CD4-positive, alpha-beta T cell (primary cell): ENCODE results near the gene ADGRG6. TPM values are rescaled to one million over a fixed set of nuclear protein-coding genes. Genes with fewer than 3 reads are reported as not detected.

Experiments used
- ATAC-seq: fragments of 200-7000 bp; cut with Tn5 transposase; one replicate; pipeline ENCODE4 v1.10.0; 2022; ENCODE audit warnings: mild to moderate bottlenecking; ENCODE audit not compliant: poor library complexity
- CTCF ChIA-PET: fragments of 350-600 bp; sonication (Branson Sonifier 250); formaldehyde crosslinking; loops from one replicate; lab custom pipeline; 2021; ENCODE audit warnings: antibody characterized with exemption, inconsistent platforms; lab: Charles Lee
- POLR2A ChIA-PET: fragments of 350-600 bp; sonication (Branson Sonifier 250); formaldehyde crosslinking; loops from one replicate; lab custom pipeline; 2021; ENCODE audit warnings: antibody characterized with exemption, inconsistent platforms; lab: Charles Lee
- DNase-seq, 14 experiments: peaks; one replicate each; pipeline ENCODE4 v3.0.0-alpha.2; 2013 to 2020; ENCODE audit warnings: mixed read lengths in 2 of 14
- H3K27ac ChIP-seq, 2 donors: one replicate each; pipeline versions ENCODE4 v1.5.1 to v1.7.0; 2013; ENCODE audit warnings: low read length in 2 of 2, low read depth in 1 of 2, mild to moderate bottlenecking in 1 of 2
- H3K27me3 ChIP-seq, 2 experiments: 1 replicate in 1 of 2; 2 replicates in 1 of 2; pipeline versions ENCODE4 v1.6.1 to v1.7.0; 2013; ENCODE audit warnings: low read length in 2 of 2, control low read depth in 1 of 2, mild to moderate bottlenecking in 1 of 2, moderate library complexity in 1 of 2; ENCODE audit not compliant: insufficient read depth in 2 of 2, control insufficient read depth in 1 of 2
- H3K36me3 ChIP-seq: one replicate; pipeline ENCODE4 v1.6.1; 2013; ENCODE audit warnings: low read length, control low read depth; ENCODE audit not compliant: insufficient read depth
- H3K4me1 ChIP-seq: one replicate; pipeline ENCODE4 v1.6.1; 2013; ENCODE audit warnings: low read length, control low read depth; ENCODE audit not compliant: insufficient read depth
- H3K4me3 ChIP-seq: one replicate; pipeline ENCODE4 v1.5.1; 2013; ENCODE audit warnings: mild to moderate bottlenecking, low read length, moderate library complexity
- H3K9me3 ChIP-seq, 2 experiments: 1 replicate in 1 of 2; 2 replicates in 1 of 2; pipeline versions ENCODE4 v1.6.1 to v1.7.0; 2013; ENCODE audit warnings: low read length in 2 of 2, mild to moderate bottlenecking in 2 of 2, control low read depth in 1 of 2, moderate library complexity in 1 of 2; ENCODE audit not compliant: control insufficient read depth in 1 of 2, insufficient read depth in 1 of 2
- H3K27ac Mint-ChIP-seq: one replicate; pipeline ENCODE4 v1.8.0; 2020; ENCODE audit warnings: mixed read lengths
- H3K27me3 Mint-ChIP-seq: one replicate; pipeline ENCODE4 v1.8.0; 2021; ENCODE audit warnings: mixed read lengths
- H3K36me3 Mint-ChIP-seq: one replicate; pipeline ENCODE4 v1.8.0; 2021; ENCODE audit warnings: low read depth, mixed read lengths
- H3K4me1 Mint-ChIP-seq: one replicate; pipeline ENCODE4 v1.8.0; 2021; ENCODE audit warnings: low read depth, mixed read lengths
- H3K4me3 Mint-ChIP-seq: one replicate; pipeline ENCODE4 v1.8.0; 2020; ENCODE audit warnings: mild to moderate bottlenecking, mixed read lengths
- H3K9me3 Mint-ChIP-seq: one replicate; pipeline ENCODE4 v1.8.0; 2020; ENCODE audit warnings: mixed read lengths
- CTCF ChIP-seq: fragments of 200-600 bp; IDR thresholded peaks from one replicate; pipeline ENCODE4 v1.8.0; 2022; ENCODE audit warnings: antibody characterized with exemption, mild to moderate bottlenecking
- intact Hi-C, 2 experiments: fragments of 100-400 bp; cut with DNase I in 1 of 2; cut with micrococcal nuclease in 1 of 2; formaldehyde crosslinking; loops; one replicate each; pipeline versions ENCODE4 v1.15.1 to v1.9.0; 2023 to 2025; cut with DNase I, micrococcal nuclease
- total RNA-seq, 174 experiments: library from RNA in 2 of 174; stranded (reverse) in 2 of 174; gene quantifications; one replicate each; pipeline ENCODE4 v1.2.3 and lab custom pipeline; 2021 to 2026

The ADGRG6 gene
- total RNA-seq, 2 experiments from 2014 or later: 0.31 to 0.63 TPM

DNA sequence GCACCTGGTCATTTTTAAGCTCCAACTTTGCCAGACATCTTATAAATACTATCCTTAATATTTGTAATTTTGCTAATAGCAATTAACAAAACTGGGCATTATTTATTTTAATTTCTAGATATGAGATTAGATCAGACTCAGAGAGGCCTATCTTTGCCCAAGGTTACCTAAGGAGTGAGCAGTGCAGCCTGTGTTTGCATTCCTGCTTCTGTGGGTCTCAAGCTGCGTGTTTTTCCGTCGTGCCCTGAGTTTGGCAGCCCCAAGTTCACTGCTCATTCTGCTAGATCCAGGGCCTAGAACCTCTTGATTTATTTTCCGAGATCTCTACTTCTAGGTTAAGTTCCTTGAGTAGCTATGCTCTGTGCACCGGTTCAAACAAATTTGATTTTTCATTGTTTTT lies 11.0 kb upstream of the ADGRG6 start:
- Mint-ChIP-seq H3K27ac (no peak overlapping the region), H3K4me3 (no peak overlapping the region), H3K9me3 (no peaks in the 10 kb centered on the region), H3K36me3 (no peaks in the 10 kb centered on the region), H3K4me1 (no peaks in the 10 kb centered on the region), H3K27me3 (peaks cover 4% of the 10 kb centered on the region)
- no peaks in the 10 kb centered on the region for H3K27me3 ChIP-seq
- CTCF ChIA-PET: no interaction called here
- POLR2A ChIA-PET: interaction anchor here (0.6 kb wide), 1 partner anchor 193 kb away, joined by 3 read pairs; no protein-coding TSS in a partner anchor
- no peak for DNase-seq
- intact Hi-C loops: no loop called here
- no peak for TF ChIP-seq CTCF
- H3K27ac ChIP-seq: no peak overlapping the region
- H3K36me3 ChIP-seq: no peaks in the 10 kb centered on the region
- ATAC-seq: no peak
- no peaks in the 10 kb centered on the region for H3K4me1 ChIP-seq
- H3K9me3 ChIP-seq: no peaks in the 10 kb centered on the region
- H3K4me3 ChIP-seq: no peak overlapping the region

GRCh38 chr6:142291512-142291911 lies 10.3 kb upstream of the ADGRG6 start:
- Histone ChIP-seq H3K27ac (no peak overlapping the region), H3K4me1 (no peaks in the 10 kb centered on the region), H3K36me3 (no peaks in the 10 kb centered on the region), H3K9me3 (no peaks in the 10 kb centered on the region), H3K27me3 (no peaks in the 10 kb centered on the region), H3K4me3 (no peak overlapping the region)
- H3K4me3 Mint-ChIP-seq: no peak overlapping the region
- TF ChIP-seq CTCF: no peak
- intact Hi-C loops: no loop called here
- no peak overlapping the region for H3K27ac Mint-ChIP-seq
- H3K27me3 Mint-ChIP-seq: peaks cover 4% of the 10 kb centered on the region
- H3K9me3 Mint-ChIP-seq: no peaks in the 10 kb centered on the region
- ChIA-PET CTCF (no interaction called here), POLR2A (no interaction called here)
- H3K4me1 Mint-ChIP-seq: no peaks in the 10 kb centered on the region
- no peaks in the 10 kb centered on the region for H3K36me3 Mint-ChIP-seq
- ATAC-seq (no peak), DNase-seq (no peak)

GRCh38 chr6:142292166-142292924 lies 9.5 kb upstream of the ADGRG6 start:
- Histone ChIP-seq H3K9me3 (no peaks in the 10 kb centered on the region), H3K4me1 (no peaks in the 10 kb centered on the region), H3K27ac (no peak overlapping the region), H3K27me3 (no peaks in the 10 kb centered on the region), H3K36me3 (no peaks in the 10 kb centered on the region), H3K4me3 (no peak overlapping the region)
- CTCF ChIA-PET: no interaction called here
- POLR2A ChIA-PET: no interaction called here
- Mint-ChIP-seq H3K27ac (no peak overlapping the region), H3K27me3 (peaks cover 4% of the 10 kb centered on the region), H3K4me1 (no peaks in the 10 kb centered on the region), H3K4me3 (no peak overlapping the region), H3K9me3 (no peaks in the 10 kb centered on the region), H3K36me3 (no peaks in the 10 kb centered on the region)
- intact Hi-C loops: no loop called here
- ATAC-seq: no peak
- TF ChIP-seq CTCF: no peak
- DNase-seq: no peak
